BJ (cell line): ENCODE results near the gene DHX38. TPM values are rescaled to one million over a fixed set of nuclear protein-coding genes. Genes with fewer than 3 reads are reported as not detected.

Source experiments
- CTCF ChIA-PET: fragments of 350-600 bp; formaldehyde crosslinking; extraction: SDS; loops from one replicate; lab custom pipeline; 2021; ENCODE audit warnings: antibody characterized with exemption, inconsistent platforms; lab: Yijun Ruan, JAX
- POLR2A ChIA-PET: fragments of 300-600 bp; sonication (Branson Sonifier 250); formaldehyde crosslinking; extraction: SDS; loops from one replicate; lab custom pipeline; 2021; ENCODE audit warnings: antibody characterized with exemption; lab: Charles Lee
- DNase-seq: peaks from one replicate; pipeline ENCODE4 v3.0.0-alpha.2; 2011; ENCODE audit warnings: low read depth
- H3K27me3 ChIP-seq: 2 replicates; pipeline ENCODE4 v1.6.0; 2011; ENCODE audit warnings: low read length; ENCODE audit not compliant: control insufficient read depth, insufficient read depth
- H3K36me3 ChIP-seq: 2 replicates; pipeline ENCODE4 v1.5.1; 2011; ENCODE audit warnings: low read length; ENCODE audit not compliant: control insufficient read depth, insufficient read depth
- H3K4me3 ChIP-seq: 2 replicates; pipeline ENCODE4 v1.5.1; 2011; ENCODE audit warnings: low read depth, mild to moderate bottlenecking, control low read depth, low read length
- polyA plus RNA-seq: library from polyadenylated mRNA; depleted of rRNA; stranded (reverse); fragments of >200 nt; gene quantifications from 2 replicates; pipeline ENCODE4 v1.2.3, GENCODE V29; 2011
- TF ChIP-seq, protein P1 (sequence below): IDR thresholded peaks from 2 replicates; pipeline ENCODE4 v1.5.1; 2011; ENCODE audit warnings: low read depth, mild to moderate bottlenecking, control low read depth, inconsistent platforms, low read length, moderate library complexity; ENCODE audit not compliant: insufficient read depth

DHX38 gene
- polyA plus RNA-seq, 1 experiment, result 37.6 TPM

DNA sequence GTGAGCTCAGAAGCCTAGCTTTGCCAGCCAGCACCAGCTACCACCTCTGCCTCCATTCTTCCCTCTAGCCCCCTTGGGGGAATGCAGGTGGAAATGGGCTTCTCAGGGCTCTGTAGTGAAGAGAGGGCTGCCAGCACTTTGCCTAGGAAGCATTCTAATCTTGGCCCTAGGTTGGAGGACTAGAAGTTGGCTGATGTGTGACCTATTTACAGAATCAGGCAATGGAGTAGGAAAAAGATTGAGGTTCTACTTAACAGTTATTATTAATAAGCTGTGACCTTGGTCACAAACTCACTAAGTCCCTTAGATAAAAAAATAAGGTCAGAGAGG is 19.9 kb downstream of the DHX38 start:
- Histone ChIP-seq H3K36me3 (peaks cover 26% of the 10 kb centered on the region), H3K4me3 (no peak overlapping the region), H3K27me3 (no peaks in the 10 kb centered on the region)
- TF ChIP-seq, protein P1, sequence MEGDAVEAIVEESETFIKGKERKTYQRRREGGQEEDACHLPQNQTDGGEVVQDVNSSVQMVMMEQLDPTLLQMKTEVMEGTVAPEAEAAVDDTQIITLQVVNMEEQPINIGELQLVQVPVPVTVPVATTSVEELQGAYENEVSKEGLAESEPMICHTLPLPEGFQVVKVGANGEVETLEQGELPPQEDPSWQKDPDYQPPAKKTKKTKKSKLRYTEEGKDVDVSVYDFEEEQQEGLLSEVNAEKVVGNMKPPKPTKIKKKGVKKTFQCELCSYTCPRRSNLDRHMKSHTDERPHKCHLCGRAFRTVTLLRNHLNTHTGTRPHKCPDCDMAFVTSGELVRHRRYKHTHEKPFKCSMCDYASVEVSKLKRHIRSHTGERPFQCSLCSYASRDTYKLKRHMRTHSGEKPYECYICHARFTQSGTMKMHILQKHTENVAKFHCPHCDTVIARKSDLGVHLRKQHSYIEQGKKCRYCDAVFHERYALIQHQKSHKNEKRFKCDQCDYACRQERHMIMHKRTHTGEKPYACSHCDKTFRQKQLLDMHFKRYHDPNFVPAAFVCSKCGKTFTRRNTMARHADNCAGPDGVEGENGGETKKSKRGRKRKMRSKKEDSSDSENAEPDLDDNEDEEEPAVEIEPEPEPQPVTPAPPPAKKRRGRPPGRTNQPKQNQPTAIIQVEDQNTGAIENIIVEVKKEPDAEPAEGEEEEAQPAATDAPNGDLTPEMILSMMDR, result no peak
- CTCF ChIA-PET, result interaction anchor here (1.4 to 1.5 kb wide), 2 partner anchors 12 to 14 kb away, joined by 4 to 6 read pairs; no protein-coding TSS in a partner anchor
- DNase-seq, result no peak
- POLR2A ChIA-PET, result no interaction called here

DNA sequence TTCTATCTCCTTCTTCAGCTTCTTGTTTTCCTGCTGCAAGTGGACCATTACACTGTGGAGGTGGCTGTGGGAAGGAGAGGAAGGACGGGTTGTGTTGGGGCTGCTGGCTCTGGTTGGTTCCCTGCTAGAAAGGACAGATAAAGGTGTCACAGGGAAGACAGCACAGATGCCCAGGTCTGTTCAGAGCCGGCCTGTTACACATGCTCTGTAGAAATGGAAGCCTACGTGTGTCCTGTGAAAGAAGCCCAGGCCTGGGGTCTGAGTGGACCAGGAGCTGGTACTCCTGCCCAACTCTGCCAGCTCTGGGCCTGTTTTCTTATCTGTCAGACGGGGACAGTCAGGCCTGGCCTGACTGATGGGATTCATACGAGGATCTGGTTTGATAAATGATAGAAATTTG is 26.4 kb downstream of the DHX38 start:
- ChIA-PET CTCF (interaction anchor here (1.1 to 1.2 kb wide), 3 partner anchors 10 to 713 kb away, joined by 3 to 4 read pairs (median 3); no protein-coding TSS in a partner anchor), POLR2A (no interaction called here)
- Histone ChIP-seq H3K36me3 (no peaks in the 10 kb centered on the region), H3K27me3 (no peaks in the 10 kb centered on the region), H3K4me3 (no peak overlapping the region)
- TF ChIP-seq, protein P1, result no peak
- DNase-seq, result no peak

DNA sequence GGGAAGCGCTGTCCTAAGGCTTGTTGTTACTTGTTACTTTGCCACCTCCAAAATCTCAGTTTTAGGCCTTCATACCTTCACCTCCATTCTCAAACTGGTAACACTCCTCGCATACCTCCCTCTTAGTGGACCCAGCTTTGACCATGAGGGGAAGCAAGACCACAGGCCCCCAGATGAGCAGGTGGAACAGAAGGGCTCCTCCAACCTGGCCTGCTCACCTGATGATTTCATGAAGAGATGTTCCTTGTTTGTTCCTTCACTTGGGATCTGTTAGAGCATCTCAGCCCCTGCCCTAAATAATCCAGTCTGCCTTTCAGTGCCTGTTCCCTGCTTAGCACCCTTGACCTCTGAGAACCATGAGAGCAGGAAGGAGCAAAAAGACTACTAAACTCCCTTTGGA is 28.7 kb downstream of the DHX38 start:
- Histone ChIP-seq H3K27me3 (no peaks in the 10 kb centered on the region), H3K4me3 (no peak overlapping the region), H3K36me3 (no peaks in the 10 kb centered on the region)
- ChIA-PET POLR2A (interaction anchor here (0.6 kb wide), 1 partner anchor 985 kb away, joined by 3 read pairs; no protein-coding TSS in a partner anchor), CTCF (interaction anchor here (0.8 to 1.3 kb wide), 3 partner anchors 25 to 710 kb away, joined by 3 to 4 read pairs (median 3); no protein-coding TSS in a partner anchor)
- DNase-seq, result no peak
- TF ChIP-seq, protein P1, result no peak

DNA sequence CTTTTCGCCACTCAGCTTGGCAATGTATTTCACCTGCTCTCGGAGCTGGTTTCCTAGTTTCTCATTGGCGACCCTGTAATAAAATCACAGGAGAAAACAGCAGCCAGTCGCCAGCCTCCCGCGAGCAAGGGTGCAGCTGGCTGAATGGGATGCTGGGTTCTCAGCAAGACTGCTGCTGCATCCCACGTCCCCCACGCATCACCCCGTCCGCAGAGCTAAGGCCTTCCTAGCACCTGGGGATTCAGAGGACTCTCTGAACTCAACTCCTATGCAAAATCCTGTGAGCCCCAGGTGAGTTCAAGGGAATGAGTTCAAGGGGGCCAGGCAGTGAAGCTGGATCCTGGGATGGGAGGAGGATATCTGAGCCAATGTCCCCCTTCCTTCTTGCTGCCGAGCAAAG is 29.3 kb downstream of the DHX38 start:
- DNase-seq, result no peak
- ChIA-PET CTCF (interaction anchor here (1.3 kb wide), 1 partner anchor 710 kb away, joined by 3 read pairs; no protein-coding TSS in a partner anchor), POLR2A (interaction anchor here (0.6 kb wide), 1 partner anchor 984 kb away, joined by 3 read pairs; no protein-coding TSS in a partner anchor)
- H3K27me3 ChIP-seq, result no peaks in the 10 kb centered on the region
- TF ChIP-seq, protein P1, result no peak
- no peak overlapping the region for H3K4me3 ChIP-seq
- no peaks in the 10 kb centered on the region for H3K36me3 ChIP-seq

DNA sequence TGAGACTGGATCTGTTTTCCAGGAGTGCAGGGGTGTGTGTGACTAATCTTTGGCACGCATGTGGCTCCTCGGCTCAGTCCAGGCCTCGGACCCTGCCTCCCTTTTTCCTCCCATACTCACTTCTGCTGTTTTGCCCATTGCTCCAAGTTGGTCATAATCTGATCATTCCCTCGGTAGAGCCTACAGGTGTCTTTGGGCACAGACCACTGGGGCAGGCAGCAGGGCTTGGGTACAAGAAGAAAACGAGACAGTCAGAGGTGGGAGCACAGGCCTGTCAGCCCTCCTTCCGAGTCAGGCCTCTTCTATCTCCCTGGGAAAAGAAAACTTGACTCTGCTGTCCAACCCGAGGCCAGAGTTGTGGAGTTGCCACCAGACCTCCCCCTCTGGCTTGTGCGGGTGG is 29.8 kb downstream of the DHX38 start:
- POLR2A ChIA-PET, result no interaction called here
- no peak overlapping the region for H3K4me3 ChIP-seq

More for the DNA sequence above, 29.8 kb downstream of the DHX38 start:
- Histone ChIP-seq H3K27me3 (no peaks in the 10 kb centered on the region), H3K36me3 (no peaks in the 10 kb centered on the region)
- CTCF ChIA-PET, result interaction anchor here (1.3 to 2.9 kb wide), 5 partner anchors 11 to 1759 kb away, joined by 3 to 27 read pairs (median 12); no protein-coding TSS in a partner anchor
- no peak for DNase-seq
- TF ChIP-seq, protein P1, result no peak
